Effector memory CD8-positive, alpha-beta T cell (primary cell): ENCODE data around the gene NT5C3B.

Source experiments
- ATAC-seq: fragments of 150-1000 bp; cut with Tn5 transposase; replicated peaks from 2 replicates; pipeline ENCODE4 v1.10.0; 2021; ENCODE audit warnings: mild to moderate bottlenecking, moderate library complexity
- DNase-seq, 3 experiments: peaks; one replicate each; pipeline ENCODE4 v3.0.0; 2021
- H3K27ac Mint-ChIP-seq, 2 donors: one replicate each; pipeline ENCODE4 v1.8.0; 2022; ENCODE audit warnings: mild to moderate bottlenecking in 2 of 2, mixed read lengths in 2 of 2, moderate library complexity in 2 of 2
- H3K27me3 Mint-ChIP-seq, 2 donors: one replicate each; pipeline ENCODE4 v1.8.0; 2022; ENCODE audit warnings: mixed read lengths in 2 of 2
- H3K36me3 Mint-ChIP-seq: one replicate; pipeline ENCODE4 v1.8.0; 2022; ENCODE audit warnings: mild to moderate bottlenecking, moderate library complexity, mixed read lengths; ENCODE audit not compliant: insufficient read depth
- H3K4me1 Mint-ChIP-seq, 2 donors: one replicate each; pipeline ENCODE4 v1.8.0; 2022; ENCODE audit warnings: low read depth in 2 of 2, mixed read lengths in 2 of 2
- H3K4me3 Mint-ChIP-seq, 2 donors: one replicate each; pipeline ENCODE4 v1.8.0; 2022; ENCODE audit warnings: mild to moderate bottlenecking in 2 of 2, mixed read lengths in 2 of 2, moderate library complexity in 2 of 2
- H3K9me3 Mint-ChIP-seq, 2 donors: one replicate each; pipeline ENCODE4 v1.8.0; 2022; ENCODE audit warnings: mixed read lengths in 2 of 2

NT5C3B gene

GRCh38 chr17:41796121-41796895 is 39.7 kb downstream of the NT5C3B start:
- H3K27me3 Mint-ChIP-seq = peaks cover 0 to 40% of the 10 kb centered on the region in 2 donors
- DNase-seq = no peak
- H3K9me3 Mint-ChIP-seq = no peaks in the 10 kb centered on the region
- H3K4me3 Mint-ChIP-seq = no peak overlapping the region
- no peak overlapping the region for H3K27ac Mint-ChIP-seq
- ATAC-seq = no peak
- peaks cover 0 to 5% of the 10 kb centered on the region in 2 donors for H3K4me1 Mint-ChIP-seq
- H3K36me3 Mint-ChIP-seq = peaks cover 3% of the 10 kb centered on the region

GRCh38 chr17:41794540-41794975 is 41.5 kb downstream of the NT5C3B start:
- peaks cover 0 to 1% of the 10 kb centered on the region in 2 donors for H3K4me1 Mint-ChIP-seq
- peaks cover 3% of the 10 kb centered on the region for H3K36me3 Mint-ChIP-seq
- H3K9me3 Mint-ChIP-seq = no peaks in the 10 kb centered on the region
- no peak overlapping the region for H3K4me3 Mint-ChIP-seq
- peaks cover 0 to 44% of the 10 kb centered on the region in 2 donors for H3K27me3 Mint-ChIP-seq
- H3K27ac Mint-ChIP-seq = no peak overlapping the region
- DNase-seq (no peak), ATAC-seq (no peak)

- H3K4me1 Mint-ChIP-seq = peaks cover 0 to 1% of the 10 kb centered on the region in 2 donors
- no peak overlapping the region for H3K27ac Mint-ChIP-seq
- H3K36me3 Mint-ChIP-seq = peaks cover 3% of the 10 kb centered on the region
- peaks cover 0 to 40% of the 10 kb centered on the region in 2 donors for H3K27me3 Mint-ChIP-seq
- no peaks in the 10 kb centered on the region for H3K9me3 Mint-ChIP-seq
- H3K4me3 Mint-ChIP-seq = no peak overlapping the region
- no peak for DNase-seq
- no peak for ATAC-seq
Observed at GRCh38 chr17:41793784-41794539, 42.1 kb downstream of the NT5C3B start.

- no peak for ATAC-seq
Observed at GRCh38 chr17:41792845-41793783, 42.9 kb downstream of the NT5C3B start.

GRCh38 chr17:41787021-41787418 is 49.0 kb downstream of the NT5C3B start:
- DNase-seq (no peak), ATAC-seq (no peak)
- Mint-ChIP-seq H3K9me3 (no peaks in the 10 kb centered on the region), H3K36me3 (no peaks in the 10 kb centered on the region), H3K27ac (no peak overlapping the region), H3K4me1 (peaks cover 8 to 12% of the 10 kb centered on the region in 2 donors), H3K27me3 (peaks cover 28 to 65% of the 10 kb centered on the region in 2 donors), H3K4me3 (peak overlapping the region; percentile 62 to 70)

More at GRCh38 chr17:41792845-41793783, 42.9 kb downstream of the NT5C3B start:
- H3K4me1 Mint-ChIP-seq = peaks cover 0 to 4% of the 10 kb centered on the region in 2 donors
- peak overlapping the region in 1 of 2 donors; percentile 19 for H3K4me3 Mint-ChIP-seq
- no peak for DNase-seq
- H3K9me3 Mint-ChIP-seq = no peaks in the 10 kb centered on the region
- peaks cover 0 to 34% of the 10 kb centered on the region in 2 donors for H3K27me3 Mint-ChIP-seq
- H3K36me3 Mint-ChIP-seq = peaks cover 3% of the 10 kb centered on the region
- H3K27ac Mint-ChIP-seq = no peak overlapping the region

- H3K9me3 Mint-ChIP-seq = no peaks in the 10 kb centered on the region
- H3K36me3 Mint-ChIP-seq = no peaks in the 10 kb centered on the region
- peaks cover 34 to 66% of the 10 kb centered on the region in 2 donors for H3K27me3 Mint-ChIP-seq
- H3K4me1 Mint-ChIP-seq = peaks cover 8 to 12% of the 10 kb centered on the region in 2 donors
- peak within 1 kb of the TSS; percentile 67 to 70 for H3K4me3 Mint-ChIP-seq
- ATAC-seq (peak; percentile 92), DNase-seq (peak; percentile 81 to 82 (median 81))
- H3K27ac Mint-ChIP-seq = no peak within 1 kb of the TSS
Observed at GRCh38 chr17:41786227-41787020, 49.6 kb downstream of the NT5C3B start, which contains the start of gene JUP. TSS of gene JUP (minus strand) at chr17:41786711. CDS start at chr17:41771854, 14,857 bp downstream.

- H3K27me3 Mint-ChIP-seq = peaks cover 34 to 69% of the 10 kb centered on the region in 2 donors
- ATAC-seq (no peak), DNase-seq (no peak)
- H3K36me3 Mint-ChIP-seq = no peaks in the 10 kb centered on the region
- H3K4me1 Mint-ChIP-seq = peaks cover 8 to 12% of the 10 kb centered on the region in 2 donors
- peak overlapping the region; percentile 53 to 67 for H3K4me3 Mint-ChIP-seq
- H3K27ac Mint-ChIP-seq = no peak overlapping the region
- no peaks in the 10 kb centered on the region for H3K9me3 Mint-ChIP-seq
Observed at GRCh38 chr17:41785859-41786226, 50.2 kb downstream of the NT5C3B start.

GRCh38 chr17:41785091-41785858 is 50.8 kb downstream of the NT5C3B start:
- no peak overlapping the region for H3K27ac Mint-ChIP-seq

GRCh38 chr17:41784207-41784744 is 51.8 kb downstream of the NT5C3B start:
- H3K4me1 Mint-ChIP-seq = peaks cover 8 to 11% of the 10 kb centered on the region in 2 donors
- no peaks in the 10 kb centered on the region for H3K9me3 Mint-ChIP-seq
- ATAC-seq (no peak), DNase-seq (no peak)
- H3K27ac Mint-ChIP-seq = no peak overlapping the region
- no peaks in the 10 kb centered on the region for H3K36me3 Mint-ChIP-seq
- H3K4me3 Mint-ChIP-seq = peak overlapping the region in 1 of 2 donors; percentile 53
- H3K27me3 Mint-ChIP-seq = peaks cover 41 to 61% of the 10 kb centered on the region in 2 donors

More at GRCh38 chr17:41785091-41785858, 50.8 kb downstream of the NT5C3B start:
- peaks cover 39 to 63% of the 10 kb centered on the region in 2 donors for H3K27me3 Mint-ChIP-seq
- no peaks in the 10 kb centered on the region for H3K36me3 Mint-ChIP-seq
- DNase-seq = no peak
- ATAC-seq = no peak
- H3K9me3 Mint-ChIP-seq = no peaks in the 10 kb centered on the region
- peaks cover 8 to 11% of the 10 kb centered on the region in 2 donors for H3K4me1 Mint-ChIP-seq
- H3K4me3 Mint-ChIP-seq = peak overlapping the region; percentile 53 to 67

- no peak overlapping the region for H3K4me3 Mint-ChIP-seq
- peaks cover 8% of the 10 kb centered on the region in 2 donors for H3K4me1 Mint-ChIP-seq
- H3K27ac Mint-ChIP-seq = no peak overlapping the region
Observed at GRCh38 chr17:41782142-41782541, 53.9 kb downstream of the NT5C3B start.

GRCh38 chr17:41781404-41782110 is 54.5 kb downstream of the NT5C3B start:
- Mint-ChIP-seq H3K4me3 (no peak overlapping the region), H3K9me3 (no peaks in the 10 kb centered on the region), H3K27me3 (peaks cover 35 to 67% of the 10 kb centered on the region in 2 donors), H3K4me1 (peaks cover 4% of the 10 kb centered on the region in 2 donors), H3K36me3 (no peaks in the 10 kb centered on the region), H3K27ac (no peak overlapping the region)
- no peak for ATAC-seq
- no peak for DNase-seq

More at GRCh38 chr17:41782142-41782541, 53.9 kb downstream of the NT5C3B start:
- Mint-ChIP-seq H3K27me3 (peaks cover 35 to 68% of the 10 kb centered on the region in 2 donors), H3K36me3 (no peaks in the 10 kb centered on the region), H3K9me3 (no peaks in the 10 kb centered on the region)
- ATAC-seq = no peak
- DNase-seq = no peak
